K562 (cell line): ENCODE measurements around the gene KLHL18. TPM values are rescaled to one million over a fixed set of nuclear protein-coding genes. Genes with fewer than 3 reads are reported as not detected.

Experiments used
- CAMTA2 ChIP-seq: fragments of 250-450 bp; sonication (Bioruptor Pico); conservative IDR thresholded peaks from 2 replicates; pipeline ENCODE4 v1.5.1; 2022
- FOSL1 ChIP-seq: fragments of 200-800 bp; sonication (Bioruptor generic); conservative IDR thresholded peaks from 2 replicates; pipeline ENCODE4 v1.6.1; 2016; ENCODE audit warnings: missing genetic modification characterization, missing compliant biosample characterization
- HSF4 ChIP-seq: fragments of 250-450 bp; sonication (Bioruptor Pico); IDR thresholded peaks from 2 replicates; pipeline ENCODE4 v2.1.2; 2022; ENCODE audit warnings: mild to moderate bottlenecking, moderate library complexity, borderline replicate concordance
- KDM2B ChIP-seq: fragments of 250-450 bp; sonication (Bioruptor Pico); IDR thresholded peaks from 2 replicates; pipeline ENCODE4 v1.8.0; 2021; ENCODE audit warnings: mild to moderate bottlenecking, moderate library complexity
- MCM3 ChIP-seq: fragments of 450-650 bp; IDR thresholded peaks from 2 replicates; pipeline ENCODE4 v1.6.1; 2016
- MEF2A ChIP-seq: IDR thresholded peaks from 2 replicates; pipeline ENCODE4 v1.6.1; 2011; ENCODE audit warnings: low read depth, mild to moderate bottlenecking, low read length, moderate library complexity; ENCODE audit not compliant: control insufficient read depth
- NFE2 ChIP-seq: IDR thresholded peaks from 2 replicates; pipeline ENCODE4 v1.6.1; 2014; ENCODE audit warnings: antibody characterized with exemption, low read depth
- NR2C1 ChIP-seq, 2 experiments: fragments of 450-650 bp; IDR thresholded peaks; 2 replicates each; pipeline ENCODE4 v1.6.1; 2017; ENCODE audit warnings: mild to moderate bottlenecking in 2 of 2, antibody characterized with exemption in 1 of 2, inconsistent platforms in 1 of 2, missing compliant biosample characterization in 1 of 2, missing genetic modification characterization in 1 of 2
- PCBP1 ChIP-seq: fragments of 200-400 bp; formaldehyde crosslinking; IDR thresholded peaks from 2 replicates; pipeline ENCODE4 v1.6.1; 2018; ENCODE audit warnings: mild to moderate bottlenecking, low read depth, low read length; ENCODE audit not compliant: poor library complexity, severe bottlenecking
- POLR2AphosphoS5 ChIP-seq: IDR thresholded peaks from 2 replicates; pipeline ENCODE4 v1.6.1; 2011; ENCODE audit warnings: mild to moderate bottlenecking, low read depth, low read length, moderate library complexity; ENCODE audit not compliant: control insufficient read depth, insufficient read depth
- SUPT5H ChIP-seq: fragments of 450-650 bp; IDR thresholded peaks from 2 replicates; pipeline ENCODE4 v1.6.1; 2016
- TAF7 ChIP-seq: fragments of 450-650 bp; IDR thresholded peaks from 2 replicates; pipeline ENCODE4 v1.6.1; 2016; ENCODE audit warnings: missing genetic modification characterization, missing compliant biosample characterization
- TCF7 ChIP-seq: sonication (generic); IDR thresholded peaks from 2 replicates; pipeline ENCODE4 v1.6.1; 2016; ENCODE audit warnings: antibody characterized with exemption, borderline replicate concordance
- YY1 ChIP-seq, 3 experiments: IDR thresholded peaks; 2 replicates each; pipeline ENCODE4 v1.6.1; 2011; ENCODE audit warnings: low read length in 2 of 3, mild to moderate bottlenecking in 2 of 3, moderate library complexity in 2 of 3, borderline replicate concordance in 1 of 3, control low read depth in 1 of 3, low read depth in 1 of 3; ENCODE audit not compliant: insufficient read depth in 3 of 3, insufficient replicate concordance in 2 of 3, control insufficient read depth in 1 of 3, insufficient read length in 1 of 3; ENCODE audit errors: extremely low read depth in 1 of 3
- ZFX ChIP-seq: sonication (generic); formaldehyde crosslinking; IDR thresholded peaks from 2 replicates; pipeline ENCODE4 v1.8.0; 2022; ENCODE audit warnings: mild to moderate bottlenecking, missing genetic modification reagents, moderate library complexity
- polyA plus RNA-seq, 8 experiments: library from polyadenylated mRNA; depleted of rRNA in 4 of 8; stranded (reverse) in 5 of 8; unstranded in 3 of 8; fragments of >200 nt; fragmentation: Nextera tagmentation in 2 of 8; fragmentation: Illumina TruSeq in 1 of 8; extraction: Ambion mirVana in 2 of 8; extraction: Trizol in 1 of 8; gene quantifications; 2 replicates each; pipeline versions ENCODE4 v1.2.1 to v1.2.3, GENCODE V29; 2011 to 2014; ENCODE audit warnings: inconsistent platforms in 1 of 8, missing spikeins in 1 of 8
- total RNA-seq, 7 experiments: library from RNA; depleted of rRNA in 6 of 7; stranded (reverse); fragments of >200 nt in 6 of 7; fragmentation: Illumina TruSeq in 2 of 7; extraction: Trizol in 2 of 7; gene quantifications; 2 replicates each; pipeline versions ENCODE4 v1.2.1 to v1.2.3, GENCODE V29; 2011 to 2021; ENCODE audit warnings: low replicate concordance in 1 of 7
- TF ChIP-seq, protein P1 (sequence below): sonication (generic); formaldehyde crosslinking; IDR thresholded peaks from 2 replicates; pipeline ENCODE4 v1.8.0; 2022; ENCODE audit warnings: mild to moderate bottlenecking, missing genetic modification reagents
- TF ChIP-seq, protein P2 (sequence below): fragments of 450-650 bp; IDR thresholded peaks from 2 replicates; pipeline ENCODE4 v1.6.1; 2014; ENCODE audit warnings: low read depth, mild to moderate bottlenecking, moderate library complexity, borderline replicate concordance
- TF ChIP-seq, protein P3 (sequence below): fragments of 250-450 bp; sonication (Bioruptor Pico); IDR thresholded peaks from 2 replicates; pipeline ENCODE4 v1.4.0; 2020; ENCODE audit warnings: mild to moderate bottlenecking
- TF ChIP-seq, protein P4 (sequence below): sonication (generic); formaldehyde crosslinking; IDR thresholded peaks from 2 replicates; pipeline ENCODE4 v1.8.0; 2022; ENCODE audit warnings: mild to moderate bottlenecking, missing genetic modification reagents, borderline replicate concordance
- TF ChIP-seq, protein P5 (sequence below): sonication (generic); formaldehyde crosslinking; IDR thresholded peaks from 2 replicates; pipeline ENCODE4 v1.9.0; 2022; ENCODE audit warnings: mild to moderate bottlenecking, missing genetic modification reagents

The KLHL18 gene
- total and polyA plus RNA-seq, 9 of the 15 experiments (the other 6 are each of a cell fraction or from before 2014, with no cell fraction given) = 26.7 to 97.5 (median 48.7) TPM

DNA sequence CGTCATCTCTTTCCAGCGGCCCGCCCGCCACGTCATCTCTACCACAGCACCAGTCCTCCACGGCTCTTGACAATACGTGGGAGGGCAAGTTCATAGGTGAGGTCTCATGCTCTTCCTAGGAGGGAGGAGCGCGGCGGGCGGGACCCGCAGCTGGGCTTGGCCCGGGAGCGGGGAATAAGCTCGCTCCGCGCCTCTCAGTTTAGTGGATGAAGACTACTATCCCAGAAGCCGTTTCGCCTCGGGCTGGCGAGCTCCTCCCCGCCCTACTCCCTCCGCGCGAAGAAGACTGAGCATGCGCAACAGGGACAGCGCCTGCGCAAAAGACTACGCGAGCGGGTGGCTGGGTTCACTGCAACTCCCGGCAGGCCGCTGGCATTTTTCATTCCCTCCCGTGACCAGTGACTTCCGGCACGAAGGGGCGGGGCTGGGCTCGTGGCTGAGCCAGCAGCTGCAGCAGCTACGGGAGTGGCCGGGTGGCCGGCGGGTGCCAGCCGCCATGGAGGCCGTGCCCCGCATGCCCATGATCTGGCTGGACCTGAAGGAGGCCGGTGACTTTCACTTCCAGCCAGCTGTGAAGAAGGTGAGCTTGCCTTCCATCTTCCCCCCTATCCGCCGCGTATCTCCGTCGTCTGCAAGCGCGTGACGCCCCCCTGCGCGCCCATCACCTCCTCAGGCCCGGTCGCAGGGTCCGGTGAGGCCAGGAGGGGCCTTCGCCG, 98.0 kb downstream of the KLHL18 start, which contains the start of gene PTPN23 (continued):
- TF ChIP-seq PCBP1 (peak; percentile 25), NFE2 (peak; percentile 4; the same call in 1 of the 2 replicates), FOSL1 (tag) (peak; percentile 73), MCM3 (no peak), POLR2AphosphoS5 (peak; percentile 72; the same call in 1 of the 2 replicates), CAMTA2 (CRISPR knock-in tag) (no peak), YY1 (IDR thresholded peaks at IDR 0.05; ENCODE audit: borderline replicate concordance in 1 of 3, control insufficient read depth in 1 of 3, extremely low read depth in 1 of 3, insufficient read depth in 3 of 3, insufficient read length in 1 of 3, insufficient replicate concordance in 2 of 3, low read depth in 1 of 3, low read length in 2 of 3) (peak in 2 of 3 experiments; percentile 25 to 71), SUPT5H (peak; percentile 85), KDM2B (CRISPR knock-in tag) (no peak), ZFX (CRISPR knock-in tag) (peak; percentile 97), TAF7 (tag) (peak; percentile 63; the same call in 1 of the 2 replicates), NR2C1 (IDR thresholded peaks at IDR 0.05) (peak; percentile 91), NR2C1 (tag; IDR thresholded peaks at IDR 0.05) (peak; percentile 95), MEF2A (no peak), TCF7 (no peak), HSF4 (CRISPR knock-in tag) (no peak)
- TF ChIP-seq, protein P1, sequence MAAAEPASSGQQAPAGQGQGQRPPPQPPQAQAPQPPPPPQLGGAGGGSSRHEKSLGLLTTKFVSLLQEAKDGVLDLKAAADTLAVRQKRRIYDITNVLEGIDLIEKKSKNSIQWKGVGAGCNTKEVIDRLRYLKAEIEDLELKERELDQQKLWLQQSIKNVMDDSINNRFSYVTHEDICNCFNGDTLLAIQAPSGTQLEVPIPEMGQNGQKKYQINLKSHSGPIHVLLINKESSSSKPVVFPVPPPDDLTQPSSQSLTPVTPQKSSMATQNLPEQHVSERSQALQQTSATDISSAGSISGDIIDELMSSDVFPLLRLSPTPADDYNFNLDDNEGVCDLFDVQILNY (CRISPR knock-in tag) = peak; percentile 84
- TF ChIP-seq, protein P2, sequence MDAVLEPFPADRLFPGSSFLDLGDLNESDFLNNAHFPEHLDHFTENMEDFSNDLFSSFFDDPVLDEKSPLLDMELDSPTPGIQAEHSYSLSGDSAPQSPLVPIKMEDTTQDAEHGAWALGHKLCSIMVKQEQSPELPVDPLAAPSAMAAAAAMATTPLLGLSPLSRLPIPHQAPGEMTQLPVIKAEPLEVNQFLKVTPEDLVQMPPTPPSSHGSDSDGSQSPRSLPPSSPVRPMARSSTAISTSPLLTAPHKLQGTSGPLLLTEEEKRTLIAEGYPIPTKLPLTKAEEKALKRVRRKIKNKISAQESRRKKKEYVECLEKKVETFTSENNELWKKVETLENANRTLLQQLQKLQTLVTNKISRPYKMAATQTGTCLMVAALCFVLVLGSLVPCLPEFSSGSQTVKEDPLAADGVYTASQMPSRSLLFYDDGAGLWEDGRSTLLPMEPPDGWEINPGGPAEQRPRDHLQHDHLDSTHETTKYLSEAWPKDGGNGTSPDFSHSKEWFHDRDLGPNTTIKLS = peak; percentile 99
- TF ChIP-seq, protein P3, sequence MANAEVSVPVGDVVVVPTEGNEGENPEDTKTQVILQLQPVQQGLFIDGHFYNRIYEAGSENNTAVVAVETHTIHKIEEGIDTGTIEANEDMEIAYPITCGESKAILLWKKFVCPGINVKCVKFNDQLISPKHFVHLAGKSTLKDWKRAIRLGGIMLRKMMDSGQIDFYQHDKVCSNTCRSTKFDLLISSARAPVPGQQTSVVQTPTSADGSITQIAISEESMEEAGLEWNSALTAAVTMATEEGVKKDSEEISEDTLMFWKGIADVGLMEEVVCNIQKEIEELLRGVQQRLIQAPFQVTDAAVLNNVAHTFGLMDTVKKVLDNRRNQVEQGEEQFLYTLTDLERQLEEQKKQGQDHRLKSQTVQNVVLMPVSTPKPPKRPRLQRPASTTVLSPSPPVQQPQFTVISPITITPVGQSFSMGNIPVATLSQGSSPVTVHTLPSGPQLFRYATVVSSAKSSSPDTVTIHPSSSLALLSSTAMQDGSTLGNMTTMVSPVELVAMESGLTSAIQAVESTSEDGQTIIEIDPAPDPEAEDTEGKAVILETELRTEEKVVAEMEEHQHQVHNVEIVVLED = 0 out of 2 replicates have a peak, but pooled peaks have one; percentile 4
- TF ChIP-seq, protein P4, sequence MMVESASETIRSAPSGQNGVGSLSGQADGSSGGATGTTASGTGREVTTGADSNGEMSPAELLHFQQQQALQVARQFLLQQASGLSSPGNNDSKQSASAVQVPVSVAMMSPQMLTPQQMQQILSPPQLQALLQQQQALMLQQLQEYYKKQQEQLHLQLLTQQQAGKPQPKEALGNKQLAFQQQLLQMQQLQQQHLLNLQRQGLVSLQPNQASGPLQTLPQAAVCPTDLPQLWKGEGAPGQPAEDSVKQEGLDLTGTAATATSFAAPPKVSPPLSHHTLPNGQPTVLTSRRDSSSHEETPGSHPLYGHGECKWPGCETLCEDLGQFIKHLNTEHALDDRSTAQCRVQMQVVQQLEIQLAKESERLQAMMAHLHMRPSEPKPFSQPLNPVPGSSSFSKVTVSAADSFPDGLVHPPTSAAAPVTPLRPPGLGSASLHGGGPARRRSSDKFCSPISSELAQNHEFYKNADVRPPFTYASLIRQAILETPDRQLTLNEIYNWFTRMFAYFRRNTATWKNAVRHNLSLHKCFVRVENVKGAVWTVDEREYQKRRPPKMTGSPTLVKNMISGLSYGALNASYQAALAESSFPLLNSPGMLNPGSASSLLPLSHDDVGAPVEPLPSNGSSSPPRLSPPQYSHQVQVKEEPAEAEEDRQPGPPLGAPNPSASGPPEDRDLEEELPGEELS = peak; percentile 94
- TF ChIP-seq, protein P5, sequence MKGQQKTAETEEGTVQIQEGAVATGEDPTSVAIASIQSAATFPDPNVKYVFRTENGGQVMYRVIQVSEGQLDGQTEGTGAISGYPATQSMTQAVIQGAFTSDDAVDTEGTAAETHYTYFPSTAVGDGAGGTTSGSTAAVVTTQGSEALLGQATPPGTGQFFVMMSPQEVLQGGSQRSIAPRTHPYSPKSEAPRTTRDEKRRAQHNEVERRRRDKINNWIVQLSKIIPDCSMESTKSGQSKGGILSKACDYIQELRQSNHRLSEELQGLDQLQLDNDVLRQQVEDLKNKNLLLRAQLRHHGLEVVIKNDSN (CRISPR knock-in tag) = peak; percentile 92
